Measurements from ENCODE around the gene CGN. TPM values are rescaled to one million over a fixed set of nuclear protein-coding genes. Genes with fewer than 3 reads are reported as not detected.

CGN gene
- total and polyA plus RNA-seq, 2 donors (not counting 1 experiment from before 2014, with no cell fraction given) = 0.22 to 0.81 TPM

DNA sequence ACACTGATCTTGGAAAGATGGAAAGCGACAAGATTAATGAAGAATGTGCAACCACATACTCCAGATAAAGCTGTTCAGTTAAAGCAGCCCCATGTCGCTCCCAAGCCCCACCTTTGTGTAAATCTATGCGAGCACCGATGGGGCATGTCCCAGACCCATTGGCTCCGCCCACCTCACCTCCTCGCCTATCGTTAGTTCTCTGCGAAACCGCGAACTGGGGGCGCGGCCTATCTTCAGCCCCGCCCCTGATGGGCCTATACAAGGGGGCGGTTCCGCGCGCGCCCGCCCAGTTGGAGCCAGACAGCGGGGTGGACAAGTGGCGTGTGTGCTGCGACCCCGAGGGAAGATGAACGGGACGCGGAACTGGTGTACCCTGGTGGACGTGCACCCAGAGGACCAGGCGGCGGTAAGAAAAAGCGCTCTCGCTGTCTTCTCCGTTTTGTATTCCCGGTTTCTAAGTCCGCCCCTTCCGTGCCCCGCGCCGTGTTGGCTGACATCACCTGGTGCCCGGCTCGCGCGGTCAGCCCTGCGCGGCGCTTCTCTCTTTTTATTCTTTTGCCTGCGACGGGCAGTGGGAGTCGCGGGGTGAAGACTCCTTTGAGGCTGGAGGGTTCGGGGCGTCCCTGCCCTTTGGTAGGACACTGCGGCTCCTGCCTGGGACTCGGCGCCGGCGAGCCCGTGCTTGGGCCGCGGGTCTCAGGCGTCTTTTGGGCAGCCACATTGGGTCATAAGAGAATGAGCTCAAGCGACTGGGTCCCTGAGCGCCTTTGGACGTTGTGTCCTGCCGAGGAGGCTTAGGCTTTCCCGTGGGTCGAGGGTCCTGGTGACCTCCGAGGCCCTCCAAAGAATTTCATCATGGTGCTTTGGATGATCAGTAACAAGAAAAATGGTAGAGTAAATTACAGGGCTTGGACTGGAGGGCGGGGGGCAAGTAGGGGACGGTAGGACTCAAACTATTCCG, 29.1 kb downstream of the CGN start, which contains the start of gene TUFT1:
TSS of gene TUFT1 (plus strand) at position 289 of the 961 bp plus-strand sequence. CDS start at position 347, 58 bp downstream.
- Mint-ChIP-seq H3K4me1 (peaks cover 19% of the 10 kb centered on the region), H3K27ac (peak within 1 kb of the TSS; percentile 89), H3K9me3 (ENCODE audit: insufficient read depth) (no peaks in the 10 kb centered on the region), H3K4me3 (peak within 1 kb of the TSS; percentile 98), H3K27me3 (peaks cover 14% of the 10 kb centered on the region)
- Histone ChIP-seq H3K27ac (ENCODE audit: low read length in 2 of 2) (peak within 1 kb of the TSS; percentile 54 to 61), H2AFZ (ENCODE audit: insufficient read depth, low read depth, low read length, poor library complexity, severe bottlenecking) (peak within 1 kb of the TSS; percentile 84), H3K4me3 (ENCODE audit: control extremely low read depth in 1 of 5, extremely low read depth in 1 of 5, insufficient read depth in 1 of 5, low read depth in 2 of 5, low read length in 4 of 5) (peak within 1 kb of the TSS; percentile 39 to 85 (median 75)), H3K36me3 (replicated peaks in 1 of 2; ENCODE audit: control extremely low read depth in 1 of 2, control insufficient read depth in 1 of 2, extremely low read depth in 1 of 2, insufficient read depth in 2 of 2, low read length in 1 of 2) (no peaks in the 10 kb centered on the region), H3K9me3 (ENCODE audit: control extremely low read depth in 1 of 3, control insufficient read depth in 2 of 3, insufficient read depth in 1 of 3, low read length in 2 of 3) (no peaks in the 10 kb centered on the region), H3K27me3 (replicated peaks in 1 of 4; ENCODE audit: control extremely low read depth in 1 of 4, control insufficient read depth in 3 of 4, insufficient read depth in 4 of 4, low read length in 3 of 4) (peaks cover 0 to 21% (median 10%) of the 10 kb centered on the region in 4 experiments), H4K20me1 (ENCODE audit: control insufficient read depth, insufficient read depth, low read length, poor library complexity, severe bottlenecking) (no peaks in the 10 kb centered on the region), H3K4me1 (ENCODE audit: control insufficient read depth in 2 of 2, insufficient read depth in 2 of 2, low read length in 2 of 2) (peaks cover 15 to 22% of the 10 kb centered on the region in 2 donors), H3K79me2 (ENCODE audit: control insufficient read depth, insufficient read depth, low read length) (no peaks in the 10 kb centered on the region), H3K9ac (ENCODE audit: low read length) (peak within 1 kb of the TSS; percentile 83), H3K4me2 (replicated peaks; ENCODE audit: low read depth, low read length, poor library complexity, severe bottlenecking) (peak within 1 kb of the TSS; percentile 86)
- intact Hi-C loops (cut with micrococcal nuclease) = loop anchor here (1.0 kb wide), 5 partner anchors 29 to 250 kb away; partner anchors contain the start of genes CGN, POGZ, RIIAD1 and SNX27
- 2% methylated on average over 69 of the region's 70 CpGs for WGBS (ENCODE audit: insufficient coverage)
- ChIA-PET POLR2A (interaction anchor here (0.6 to 1.0 kb wide), 3 partner anchors 29 to 81 kb away, joined by 3 to 11 read pairs (median 7); partner anchors contain the start of genes CGN and POGZ), CTCF (interaction anchor here (0.8 to 1.4 kb wide), 6 partner anchors 39 to 296 kb away, joined by 3 to 8 read pairs (median 3); no protein-coding TSS in a partner anchor)
- peak; percentile 99 for ATAC-seq (ENCODE audit: low read depth)
- DNase-seq = peak; percentile 96
- no peak for TF ChIP-seq EZH2 (IDR thresholded peaks at IDR 0.05; ENCODE audit: borderline replicate concordance, insufficient read depth, low read depth, low read length, poor library complexity, severe bottlenecking)
- TF ChIP-seq, protein P1, sequence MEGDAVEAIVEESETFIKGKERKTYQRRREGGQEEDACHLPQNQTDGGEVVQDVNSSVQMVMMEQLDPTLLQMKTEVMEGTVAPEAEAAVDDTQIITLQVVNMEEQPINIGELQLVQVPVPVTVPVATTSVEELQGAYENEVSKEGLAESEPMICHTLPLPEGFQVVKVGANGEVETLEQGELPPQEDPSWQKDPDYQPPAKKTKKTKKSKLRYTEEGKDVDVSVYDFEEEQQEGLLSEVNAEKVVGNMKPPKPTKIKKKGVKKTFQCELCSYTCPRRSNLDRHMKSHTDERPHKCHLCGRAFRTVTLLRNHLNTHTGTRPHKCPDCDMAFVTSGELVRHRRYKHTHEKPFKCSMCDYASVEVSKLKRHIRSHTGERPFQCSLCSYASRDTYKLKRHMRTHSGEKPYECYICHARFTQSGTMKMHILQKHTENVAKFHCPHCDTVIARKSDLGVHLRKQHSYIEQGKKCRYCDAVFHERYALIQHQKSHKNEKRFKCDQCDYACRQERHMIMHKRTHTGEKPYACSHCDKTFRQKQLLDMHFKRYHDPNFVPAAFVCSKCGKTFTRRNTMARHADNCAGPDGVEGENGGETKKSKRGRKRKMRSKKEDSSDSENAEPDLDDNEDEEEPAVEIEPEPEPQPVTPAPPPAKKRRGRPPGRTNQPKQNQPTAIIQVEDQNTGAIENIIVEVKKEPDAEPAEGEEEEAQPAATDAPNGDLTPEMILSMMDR (IDR thresholded peaks at IDR 0.05) = no peak
